Uterus (tissue), 4 donors: ENCODE results near the gene MACROH2A1. TPM values are rescaled to one million over a fixed set of nuclear protein-coding genes. Genes with fewer than 3 reads are reported as not detected.

Experiments
- DNase-seq, 2 donors: peaks; one replicate each; pipeline ENCODE4 v3.0.0-alpha.2; 2019 to 2020
- H3K27ac ChIP-seq, 2 donors: fragments of 200-600 bp; sonication (generic); 1 replicate in 1 of 2; 2 replicates in 1 of 2; pipeline ENCODE4 v1.5.1; 2016 to 2018
- H3K27me3 ChIP-seq, 2 donors: fragments of 200-600 bp; sonication (generic); one replicate each; pipeline ENCODE4 v1.5.1; 2018 to 2019; ENCODE audit warnings: control low read depth in 1 of 2
- H3K36me3 ChIP-seq, 2 donors: fragments of 200-600 bp; sonication (generic); one replicate each; pipeline ENCODE4 v1.5.1; 2019; ENCODE audit warnings: control low read depth in 1 of 2
- H3K4me1 ChIP-seq, 2 donors: fragments of 200-600 bp; sonication (generic); one replicate each; pipeline ENCODE4 v1.5.1; 2018 to 2019; ENCODE audit warnings: control low read depth in 1 of 2
- H3K4me3 ChIP-seq, 2 donors: fragments of 200-600 bp; sonication (generic); 1 replicate in 1 of 2; 2 replicates in 1 of 2; pipeline ENCODE4 v1.5.1; 2018 to 2019; ENCODE audit warnings: mild to moderate bottlenecking in 1 of 2
- H3K9me3 ChIP-seq, 2 donors: fragments of 200-600 bp; sonication (generic); one replicate each; pipeline ENCODE4 v1.5.1; 2019; ENCODE audit warnings: control low read depth in 1 of 2
- CTCF ChIP-seq, 4 experiments: fragments of 200-600 bp in 2 of 4; fragments of 450-650 bp in 2 of 4; sonication (generic) in 2 of 4; IDR thresholded peaks; one replicate each; pipeline ENCODE4 v1.5.1; 2016 to 2019; ENCODE audit warnings: antibody characterized with exemption in 4 of 4, mild to moderate bottlenecking in 2 of 4, moderate library complexity in 1 of 4
- POLR2A ChIP-seq, 2 donors: fragments of 450-650 bp; IDR thresholded peaks; one replicate each; pipeline ENCODE4 v1.6.1; 2016; ENCODE audit warnings: antibody characterized with exemption in 2 of 2, mild to moderate bottlenecking in 1 of 2, moderate library complexity in 1 of 2
- intact Hi-C: fragments of 100-400 bp; cut with DNase I; formaldehyde crosslinking; loops from one replicate; pipeline ENCODE4 v1.15.1; 2023; ENCODE audit warnings: low total_unique reads
- total RNA-seq, 4 donors: library from RNA; depleted of rRNA in 3 of 4; stranded (reverse); fragments of >200 nt in 3 of 4; gene quantifications; one replicate each; pipeline versions ENCODE4 v1.1.0 to v1.2.4, GENCODE V29; 2014 to 2023
- donor health status: DM: yes; HTN: yes; CAD: no.

Gene MACROH2A1
- total RNA-seq, 4 donors from 2014 or later = 121 to 200 (median 141) TPM

GRCh38 chr5:135337064-135337463, 62.0 kb downstream of the MACROH2A1 start:
- intact Hi-C loops = no loop called here
- H3K27me3 ChIP-seq = no peaks in the 10 kb centered on the region
- no peaks in the 10 kb centered on the region for H3K4me1 ChIP-seq
- no peak overlapping the region for H3K27ac ChIP-seq
- no peaks in the 10 kb centered on the region for H3K9me3 ChIP-seq
- no peak for DNase-seq
- H3K4me3 ChIP-seq = no peak overlapping the region
- TF ChIP-seq CTCF (IDR thresholded peaks at IDR 0.05) = no peak
- TF ChIP-seq POLR2A (IDR thresholded peaks at IDR 0.05) = no peak
- H3K36me3 ChIP-seq = no peaks in the 10 kb centered on the region

- Histone ChIP-seq H3K4me3 (no peak overlapping the region), H3K27me3 (no peaks in the 10 kb centered on the region), H3K27ac (no peak overlapping the region), H3K4me1 (no peaks in the 10 kb centered on the region), H3K36me3 (no peaks in the 10 kb centered on the region), H3K9me3 (no peaks in the 10 kb centered on the region)
- intact Hi-C loops = no loop called here
- no peak for DNase-seq
- no peak for TF ChIP-seq POLR2A (IDR thresholded peaks at IDR 0.05)
These were observed 63.8 kb downstream of the MACROH2A1 start for GRCh38 chr5:135335031-135335828.

- Histone ChIP-seq H3K4me1 (no peaks in the 10 kb centered on the region), H3K4me3 (no peak overlapping the region), H3K9me3 (no peaks in the 10 kb centered on the region), H3K36me3 (no peaks in the 10 kb centered on the region), H3K27me3 (no peaks in the 10 kb centered on the region), H3K27ac (no peak overlapping the region)
- intact Hi-C loops = no loop called here
- no peak for DNase-seq
- TF ChIP-seq POLR2A (IDR thresholded peaks at IDR 0.05) (no peak), CTCF (IDR thresholded peaks at IDR 0.05) (no peak)
These were observed 65.1 kb downstream of the MACROH2A1 start for GRCh38 chr5:135333732-135334515.

GRCh38 chr5:135332519-135333150, 66.4 kb downstream of the MACROH2A1 start:
- no peaks in the 10 kb centered on the region for H3K9me3 ChIP-seq
- no peaks in the 10 kb centered on the region for H3K36me3 ChIP-seq
- TF ChIP-seq POLR2A (IDR thresholded peaks at IDR 0.05) (no peak), CTCF (IDR thresholded peaks at IDR 0.05) (peak; percentile 36 to 58 (median 52))
- no peak for DNase-seq
- no peak overlapping the region for H3K4me3 ChIP-seq
- H3K4me1 ChIP-seq = no peaks in the 10 kb centered on the region
- no peaks in the 10 kb centered on the region for H3K27me3 ChIP-seq
- intact Hi-C loops = no loop called here
- H3K27ac ChIP-seq = no peak overlapping the region

- no peak overlapping the region for H3K4me3 ChIP-seq
- no peaks in the 10 kb centered on the region for H3K4me1 ChIP-seq
- no peaks in the 10 kb centered on the region for H3K36me3 ChIP-seq
- no peak for DNase-seq
- H3K27me3 ChIP-seq = no peaks in the 10 kb centered on the region
- intact Hi-C loops = no loop called here
- TF ChIP-seq POLR2A (IDR thresholded peaks at IDR 0.05) = no peak
- TF ChIP-seq CTCF (IDR thresholded peaks at IDR 0.05) = no peak
- H3K9me3 ChIP-seq = no peaks in the 10 kb centered on the region
- no peak overlapping the region for H3K27ac ChIP-seq
These were observed 67.4 kb downstream of the MACROH2A1 start for GRCh38 chr5:135331612-135332011.
